ENCODE measurements around the gene ACKR3.

The ACKR3 gene

GRCh38 chr2:236549165-236549564 is 20.5 kb upstream of the ACKR3 start:
- no peak for DNase-seq (ENCODE audit: low read depth in 2 of 2, low spot score in 1 of 2)

GRCh38 chr2:236550290-236550689 is 19.3 kb upstream of the ACKR3 start:
- no peak for DNase-seq (ENCODE audit: low read depth in 2 of 2, low spot score in 1 of 2)

DNA sequence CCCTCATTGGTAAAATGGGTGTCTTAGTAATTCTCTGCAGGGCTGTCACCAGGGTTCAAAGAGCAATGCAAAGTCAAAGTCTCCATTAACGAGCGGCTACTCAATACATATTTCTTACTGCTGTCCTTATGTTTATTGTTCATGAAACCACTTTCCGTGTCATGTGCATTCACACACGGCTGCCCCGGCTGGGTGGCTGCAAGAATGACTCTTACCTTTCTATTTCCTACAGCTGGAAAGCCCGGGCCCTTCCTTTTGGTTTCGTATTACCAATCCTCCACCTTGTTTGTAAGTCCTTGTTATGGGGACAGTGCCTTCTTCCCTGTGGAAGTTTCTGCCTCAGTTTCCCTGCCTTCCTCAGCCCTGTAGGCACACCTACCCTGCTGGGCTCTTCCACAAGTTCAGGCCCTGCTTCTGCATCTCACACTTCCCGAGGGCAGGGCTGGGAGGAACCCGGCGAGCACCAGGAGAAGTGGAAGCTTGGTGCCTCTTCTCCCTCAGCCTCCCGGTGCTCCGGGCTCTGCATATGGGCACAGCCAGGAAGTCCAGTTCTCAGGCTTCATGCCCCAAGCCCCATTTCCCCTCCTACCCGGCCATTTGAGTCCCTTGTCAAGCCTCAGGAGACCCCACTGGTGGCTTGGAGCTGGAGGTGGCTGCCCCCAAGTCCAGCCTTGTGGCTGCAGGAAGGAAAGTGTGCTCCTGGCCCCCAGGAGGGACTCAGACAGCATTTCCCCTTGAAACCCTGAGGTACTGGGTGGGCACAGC is 18.7 kb upstream of the ACKR3 start:
- DNase-seq (ENCODE audit: low read depth in 2 of 2, low spot score in 1 of 2), result no peak

GRCh38 chr2:236551471-236552211 is 18.0 kb upstream of the ACKR3 start:
- DNase-seq (ENCODE audit: low read depth in 2 of 2, low spot score in 1 of 2), result no peak

- no peak for DNase-seq (ENCODE audit: low read depth in 2 of 2, low spot score in 1 of 2)
Measured at GRCh38 chr2:236552212-236552542, 17.4 kb upstream of the ACKR3 start.

DNA sequence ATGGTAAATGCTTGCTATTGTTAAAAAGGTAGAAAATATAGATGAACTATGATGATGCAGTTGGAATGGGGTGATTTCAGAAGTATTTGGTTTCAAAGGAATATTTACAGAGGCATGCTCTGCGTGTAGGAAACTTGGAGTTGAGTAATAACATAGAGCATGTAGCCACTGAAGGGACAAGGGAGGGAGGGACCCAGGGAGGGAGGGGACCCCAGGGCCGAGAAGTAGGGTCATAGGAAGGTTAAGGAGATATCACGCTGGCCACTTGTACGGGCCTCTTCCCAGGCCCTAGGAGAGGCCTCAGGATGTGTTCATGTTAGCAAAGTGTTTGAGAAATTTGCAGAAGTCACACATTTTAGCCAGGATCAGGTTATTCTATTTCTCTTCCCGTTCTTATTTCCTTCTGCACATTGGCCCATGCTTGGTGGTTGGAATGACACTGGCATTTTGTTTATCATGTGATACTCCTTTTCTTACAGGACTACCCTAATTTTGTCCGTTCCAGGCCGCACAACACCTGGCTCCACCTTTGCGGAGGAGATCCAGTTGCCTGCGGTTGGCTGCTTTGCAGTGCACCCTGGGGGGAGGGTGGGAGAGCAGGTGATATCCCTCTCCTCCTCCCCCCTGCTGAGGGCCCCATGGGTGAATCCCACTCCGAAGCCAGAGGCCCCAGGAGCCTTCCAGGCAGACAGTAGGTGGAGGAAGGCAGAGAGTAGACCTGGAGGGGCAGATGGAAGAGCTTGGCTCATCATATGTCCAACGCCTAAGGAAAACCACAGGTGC is 16.9 kb upstream of the ACKR3 start:
- DNase-seq (ENCODE audit: low read depth in 2 of 2, low spot score in 1 of 2), result no peak

DNA sequence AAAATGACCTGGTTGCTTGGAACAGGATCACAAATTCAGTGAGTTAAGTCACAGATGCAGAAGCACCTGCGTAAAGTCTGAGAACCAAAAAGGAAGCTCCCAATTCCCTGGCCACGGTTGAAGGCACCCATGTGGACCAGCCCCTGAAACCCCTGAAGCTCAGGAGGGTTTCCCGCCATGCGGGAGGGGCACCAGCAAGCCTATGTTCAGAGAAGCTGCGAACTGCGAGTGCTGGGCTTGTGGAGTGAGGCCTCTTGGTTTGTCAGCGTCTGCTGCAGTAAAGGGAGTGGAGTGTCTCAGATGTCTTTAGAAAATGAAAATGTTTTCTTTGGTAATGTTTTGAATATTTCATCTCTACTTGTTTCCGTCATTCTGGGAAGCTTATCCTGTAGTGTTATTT is 16.1 kb upstream of the ACKR3 start:
- DNase-seq (ENCODE audit: low read depth in 2 of 2, low spot score in 1 of 2), result no peak

DNA sequence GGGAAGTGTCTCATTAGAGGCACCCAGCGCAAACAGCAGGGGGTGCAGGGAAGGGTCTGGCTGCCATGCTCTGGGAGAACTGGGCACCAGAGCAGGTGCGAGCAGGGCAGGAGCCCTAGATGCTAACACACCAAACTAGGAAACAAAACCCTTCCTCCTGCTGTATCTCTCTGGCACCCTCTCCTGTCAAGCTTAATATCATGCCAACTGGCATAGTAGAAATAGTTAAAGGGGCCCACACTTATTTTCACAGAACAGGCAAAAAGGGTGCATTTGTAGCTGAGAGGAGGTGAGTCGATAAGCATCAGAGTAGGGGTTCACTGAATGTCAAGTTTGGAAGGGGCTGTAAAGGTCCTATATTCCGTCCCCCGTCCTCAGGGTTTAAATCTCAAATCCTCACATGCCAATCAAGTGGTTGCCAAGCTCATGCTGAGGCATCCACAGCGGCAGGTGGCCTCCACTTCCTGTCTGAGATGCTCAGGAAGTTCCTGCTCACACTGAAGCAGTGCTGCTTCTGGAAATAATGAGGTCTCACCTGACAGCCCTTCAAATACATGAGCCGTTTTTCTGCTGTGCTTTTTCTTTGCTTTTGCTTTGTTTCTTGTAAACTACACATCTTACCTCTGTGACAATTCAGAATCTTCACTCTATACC is 14.9 kb upstream of the ACKR3 start:
- DNase-seq (ENCODE audit: low read depth in 2 of 2, low spot score in 1 of 2), result no peak

GRCh38 chr2:236555481-236555880 is 14.1 kb upstream of the ACKR3 start:
- no peak for DNase-seq (ENCODE audit: low read depth in 2 of 2, low spot score in 1 of 2)

DNA sequence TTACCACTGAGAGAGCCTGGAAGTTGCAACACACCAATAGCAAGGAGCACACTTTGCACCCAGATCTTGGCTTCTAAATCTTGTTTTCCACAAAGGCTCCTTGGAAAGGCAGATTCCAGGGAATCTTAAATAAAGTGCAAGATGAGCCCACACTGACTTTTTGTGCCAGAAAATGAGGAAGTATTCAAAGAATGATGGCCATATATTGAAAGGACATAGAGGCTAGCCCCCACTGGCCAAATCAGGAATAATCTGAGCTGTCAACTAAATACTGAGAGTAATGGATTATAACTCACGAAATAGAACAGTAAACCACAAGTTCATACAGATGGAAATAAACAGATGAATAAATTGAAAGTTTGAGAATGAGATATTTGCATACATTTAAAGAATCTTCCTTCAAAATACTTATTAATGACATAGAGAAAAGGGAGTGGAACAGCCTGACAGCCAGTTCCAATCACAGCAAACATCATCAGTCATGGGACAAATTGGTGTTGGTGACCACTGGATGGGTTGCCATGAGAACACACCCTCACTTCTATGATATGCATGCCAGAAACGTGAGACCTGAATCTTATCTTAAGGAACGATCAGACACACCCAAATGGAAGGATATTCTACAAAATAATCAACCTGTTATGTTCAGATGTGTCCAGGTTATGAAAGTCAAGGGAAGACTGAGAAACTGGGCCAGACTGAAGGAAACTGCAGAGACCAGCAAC is 12.2 kb upstream of the ACKR3 start:
- DNase-seq (ENCODE audit: low read depth in 2 of 2, low spot score in 1 of 2), result no peak

DNA sequence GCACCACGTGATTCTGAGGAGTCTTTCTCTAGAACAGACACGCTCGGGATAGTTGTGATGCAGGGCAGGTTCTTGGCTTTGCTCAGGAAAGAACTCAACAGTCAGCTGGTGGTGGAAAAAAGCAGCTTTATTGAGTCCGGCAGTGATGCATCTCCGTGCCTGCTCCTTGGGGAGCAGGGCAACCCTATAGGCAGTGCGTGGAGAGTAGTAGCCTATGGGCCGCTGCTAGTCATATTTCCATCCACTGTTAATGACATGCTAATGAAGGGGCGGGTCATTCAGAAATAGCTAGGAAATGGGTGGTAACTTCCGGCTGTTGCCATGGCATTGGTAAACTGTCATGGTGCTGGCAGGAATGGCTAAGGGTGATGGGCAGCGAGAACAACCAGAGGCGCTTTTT is 11.6 kb upstream of the ACKR3 start:
- no peak for DNase-seq (ENCODE audit: low read depth in 2 of 2, low spot score in 1 of 2)

GRCh38 chr2:236558993-236559978 is 10.3 kb upstream of the ACKR3 start:
- no peak for DNase-seq (ENCODE audit: low read depth in 2 of 2, low spot score in 1 of 2)

DNA sequence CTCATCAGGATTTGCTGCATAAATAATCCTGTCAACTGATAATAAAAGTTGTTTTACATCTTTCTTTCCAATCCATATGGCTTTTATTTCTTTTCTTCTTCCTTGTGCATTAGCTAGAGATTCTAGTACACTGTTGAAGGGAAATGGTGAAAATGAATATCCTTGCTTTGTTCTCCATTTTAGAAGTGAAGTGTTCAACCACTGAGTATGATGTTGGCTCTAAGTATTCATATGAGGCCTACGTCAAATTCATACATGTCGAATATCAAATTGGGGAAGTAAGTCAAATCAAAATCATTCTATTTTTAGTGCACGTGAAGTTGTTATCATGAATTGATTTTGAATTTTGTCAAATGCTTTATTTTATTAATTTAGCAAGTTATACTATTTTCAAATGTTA is 7.8 kb upstream of the ACKR3 start:
- DNase-seq (ENCODE audit: low read depth in 2 of 2, low spot score in 1 of 2), result no peak

DNA sequence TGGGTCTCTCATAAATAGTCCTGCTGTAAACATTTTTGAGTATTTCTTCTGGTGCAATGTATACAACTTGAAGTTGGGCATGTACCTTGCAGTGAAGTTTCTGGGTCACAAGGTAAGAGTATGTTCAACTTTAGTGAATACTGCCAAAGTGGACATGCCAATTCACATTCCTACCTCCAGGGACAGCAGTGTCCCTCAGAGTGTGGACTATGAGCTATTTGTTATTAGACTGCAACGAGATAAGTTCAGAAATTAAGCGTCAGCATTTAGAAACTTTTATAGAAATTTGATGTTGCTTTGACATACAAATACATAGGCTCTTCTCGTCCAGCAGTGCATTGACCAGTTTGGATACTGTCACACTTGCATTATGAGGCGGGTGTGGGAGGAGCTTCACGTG is 7.2 kb upstream of the ACKR3 start:
- no peak for DNase-seq (ENCODE audit: low read depth in 2 of 2, low spot score in 1 of 2)

- no peak for DNase-seq (ENCODE audit: low read depth in 2 of 2, low spot score in 1 of 2)
Measured at GRCh38 chr2:236563953-236564352, 5.7 kb upstream of the ACKR3 start.

DNA sequence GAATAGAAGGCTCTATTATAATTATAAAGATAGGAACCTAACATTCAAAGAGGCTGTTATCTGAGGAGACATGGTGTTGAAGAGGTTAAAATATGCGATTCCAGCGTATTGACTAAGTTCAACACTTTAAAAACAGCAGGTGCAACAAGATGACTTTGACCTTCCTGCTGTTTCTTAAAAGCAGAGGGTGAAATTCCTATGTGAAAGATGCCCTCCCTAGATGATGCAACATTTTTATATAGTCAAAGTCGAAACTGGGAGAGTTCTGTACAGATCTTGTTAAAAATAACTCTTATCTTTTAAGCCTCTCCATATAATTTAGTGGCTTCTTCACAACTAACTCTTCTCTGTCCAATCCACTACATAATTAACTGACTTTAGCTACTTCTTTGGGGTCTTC is 4.4 kb upstream of the ACKR3 start:
- no peak for DNase-seq (ENCODE audit: low read depth in 2 of 2, low spot score in 1 of 2)

GRCh38 chr2:236565879-236566402 is 3.7 kb upstream of the ACKR3 start:
- no peak for DNase-seq (ENCODE audit: low read depth in 2 of 2, low spot score in 1 of 2)

GRCh38 chr2:236566596-236566995 is 3.0 kb upstream of the ACKR3 start:
- no peak for DNase-seq (ENCODE audit: low read depth in 2 of 2, low spot score in 1 of 2)

DNA sequence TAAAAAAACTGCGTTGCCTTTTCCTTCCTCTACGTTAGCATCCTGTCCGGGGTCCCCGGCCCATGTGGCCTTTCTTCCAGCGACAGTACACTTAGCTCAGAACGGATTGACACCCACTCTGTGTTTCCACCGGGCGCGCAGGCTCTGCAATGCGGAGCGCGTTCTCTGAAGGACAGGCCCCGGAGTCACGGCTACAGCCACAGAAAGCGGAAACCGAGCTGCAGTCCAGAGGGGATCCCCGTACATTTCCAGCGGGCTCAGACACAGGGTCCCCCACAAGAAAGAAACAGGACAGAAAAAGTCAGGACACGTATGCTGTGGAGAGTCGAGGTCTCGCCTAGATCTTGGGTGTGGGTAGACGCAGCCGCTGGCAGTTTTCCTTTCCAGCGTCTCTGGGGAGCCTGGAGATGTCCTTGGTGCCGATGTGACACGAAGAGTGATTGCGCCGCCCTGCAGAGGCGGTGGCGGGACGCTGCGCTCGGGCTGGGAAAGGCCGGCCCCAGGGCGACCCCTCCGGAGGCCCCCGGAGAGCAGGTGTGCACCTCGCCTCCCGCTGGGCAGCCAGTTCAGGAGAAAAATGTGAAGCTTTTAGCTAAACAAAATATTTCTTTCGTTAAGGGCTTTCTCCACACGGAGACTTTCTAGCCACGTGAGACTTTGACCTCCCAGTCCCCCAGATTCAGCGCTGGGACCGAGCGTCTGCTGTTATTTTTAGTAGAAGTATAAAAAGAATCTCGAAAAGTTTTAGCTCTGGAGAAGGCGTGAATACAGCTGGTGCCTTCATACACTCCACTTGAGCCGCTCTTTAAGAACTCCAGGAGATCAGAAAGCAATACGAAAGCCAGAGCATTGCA is 1.3 kb upstream of the ACKR3 start:
- no peak for DNase-seq (ENCODE audit: low read depth in 2 of 2, low spot score in 1 of 2)
